ENCODE measurements around the gene METTL24. TPM values are rescaled to one million over a fixed set of nuclear protein-coding genes. Genes with fewer than 3 reads are reported as not detected.

The METTL24 gene
- total RNA-seq, 4 donors from 2014 or later: not detected

DNA sequence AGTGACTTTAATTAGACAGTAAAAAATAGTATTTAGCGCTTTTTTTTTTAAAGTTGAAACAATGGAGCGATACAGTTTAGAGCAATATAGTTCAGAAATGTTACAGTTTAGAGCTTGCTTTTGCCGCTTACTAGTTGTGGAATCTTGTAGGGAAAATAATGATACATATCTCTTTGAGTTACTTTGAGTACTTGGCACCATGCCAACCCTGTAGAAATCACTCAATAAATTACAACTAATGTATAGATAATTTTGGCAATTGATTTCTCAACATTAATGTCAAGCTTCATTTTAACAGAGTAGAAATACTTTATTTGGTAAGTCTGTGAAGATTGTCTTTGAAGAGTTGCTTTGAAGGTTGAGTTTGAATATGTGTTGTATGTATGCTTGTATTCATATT lies 150.5 kb downstream of the METTL24 start:
- Histone ChIP-seq H3K4me3 (no peak overlapping the region), H3K9me3 (no peaks in the 10 kb centered on the region), H3K27me3 (no peaks in the 10 kb centered on the region), H3K4me1 (no peaks in the 10 kb centered on the region), H3K36me3 (peaks cover 5 to 34% of the 10 kb centered on the region in 2 donors), H3K27ac (no peak overlapping the region)
- DNase-seq: no peak
- no peak for TF ChIP-seq POLR2A (IDR thresholded peaks at IDR 0.05)
- TF ChIP-seq, protein P1, sequence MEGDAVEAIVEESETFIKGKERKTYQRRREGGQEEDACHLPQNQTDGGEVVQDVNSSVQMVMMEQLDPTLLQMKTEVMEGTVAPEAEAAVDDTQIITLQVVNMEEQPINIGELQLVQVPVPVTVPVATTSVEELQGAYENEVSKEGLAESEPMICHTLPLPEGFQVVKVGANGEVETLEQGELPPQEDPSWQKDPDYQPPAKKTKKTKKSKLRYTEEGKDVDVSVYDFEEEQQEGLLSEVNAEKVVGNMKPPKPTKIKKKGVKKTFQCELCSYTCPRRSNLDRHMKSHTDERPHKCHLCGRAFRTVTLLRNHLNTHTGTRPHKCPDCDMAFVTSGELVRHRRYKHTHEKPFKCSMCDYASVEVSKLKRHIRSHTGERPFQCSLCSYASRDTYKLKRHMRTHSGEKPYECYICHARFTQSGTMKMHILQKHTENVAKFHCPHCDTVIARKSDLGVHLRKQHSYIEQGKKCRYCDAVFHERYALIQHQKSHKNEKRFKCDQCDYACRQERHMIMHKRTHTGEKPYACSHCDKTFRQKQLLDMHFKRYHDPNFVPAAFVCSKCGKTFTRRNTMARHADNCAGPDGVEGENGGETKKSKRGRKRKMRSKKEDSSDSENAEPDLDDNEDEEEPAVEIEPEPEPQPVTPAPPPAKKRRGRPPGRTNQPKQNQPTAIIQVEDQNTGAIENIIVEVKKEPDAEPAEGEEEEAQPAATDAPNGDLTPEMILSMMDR (IDR thresholded peaks at IDR 0.05 in 4 of 5, conservative IDR thresholded peaks at IDR 0.05 in 1 of 5): no peak
- in situ Hi-C loops (cut with MboI; ENCODE audit: low sequenced_read_pairs in 4 of 4) (no loop called here), intact Hi-C loops (cut with DNase I; ENCODE audit: low total_unique reads) (no loop called here)
- ATAC-seq: no peak

DNA sequence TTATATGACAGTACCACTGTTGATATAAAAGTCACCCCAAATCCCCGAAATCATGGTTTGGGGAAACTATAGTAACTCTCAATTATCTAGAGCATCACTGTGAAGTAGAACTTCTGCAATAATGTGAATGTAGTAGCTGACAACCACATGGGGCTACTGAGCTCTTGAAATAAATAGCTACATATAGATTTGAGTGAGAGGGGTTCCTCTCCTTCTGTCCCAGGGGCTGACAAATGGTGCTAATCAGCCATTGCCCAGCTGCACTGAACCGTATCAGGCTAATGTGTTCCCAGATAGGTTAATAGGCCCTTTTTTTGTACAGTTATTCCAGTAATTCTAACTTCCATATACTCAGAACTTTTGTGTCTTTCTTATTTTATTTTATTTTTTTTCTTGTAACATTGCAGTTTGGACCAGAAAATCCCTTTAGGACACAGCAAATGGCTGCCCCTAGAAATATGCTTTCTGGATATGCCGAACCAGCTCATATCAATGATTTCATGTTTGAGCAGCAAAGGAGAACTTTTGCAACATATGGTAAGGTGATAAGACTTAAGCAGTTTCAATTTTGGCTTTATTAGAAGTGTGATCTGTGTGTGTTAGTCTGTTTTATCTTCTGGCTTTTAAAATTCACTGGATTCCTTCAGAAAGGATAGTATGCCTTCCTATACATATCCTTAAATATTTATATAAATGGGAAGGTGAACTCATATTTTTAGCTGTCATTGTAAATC lies 156.8 kb downstream of the METTL24 start:
- in situ Hi-C loops (cut with MboI; ENCODE audit: low sequenced_read_pairs in 4 of 4) (no loop called here), intact Hi-C loops (cut with DNase I; ENCODE audit: low total_unique reads) (no loop called here)
- no peaks in the 10 kb centered on the region for H3K9me3 ChIP-seq

DNA sequence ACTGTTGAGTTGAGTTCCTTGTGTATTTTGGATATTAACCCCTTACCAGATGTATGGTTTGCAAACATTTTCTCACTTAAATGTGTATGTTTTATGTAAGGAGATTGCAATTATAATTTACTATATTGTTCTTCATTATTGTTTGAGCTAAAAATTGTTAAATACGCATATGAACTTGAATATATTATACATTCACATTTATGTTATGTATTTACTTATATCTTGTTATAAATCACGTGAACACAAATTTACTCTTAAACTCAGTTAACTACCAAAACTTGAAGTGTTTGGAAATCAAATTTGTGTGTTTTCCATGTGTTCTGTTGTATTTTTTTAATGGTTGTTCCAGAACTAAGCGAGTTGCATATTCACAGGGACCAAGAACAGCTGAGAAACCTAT lies 159.6 kb downstream of the METTL24 start:
- in situ Hi-C loops (cut with MboI; ENCODE audit: low sequenced_read_pairs in 4 of 4): loop anchor here in 3 of 4 donors (25.0 kb wide), 1 partner anchor 511 kb away; the partner anchor contains the start of genes AK9 (in 3 of the 3) and FIG4 (in 3 of the 3)
- DNase-seq (no peak), ATAC-seq (no peak)

More for the DNA sequence above, 156.8 kb downstream of the METTL24 start:
- no peak for ATAC-seq
- no peak overlapping the region for H3K4me3 ChIP-seq
- no peaks in the 10 kb centered on the region for H3K27me3 ChIP-seq
- no peak for TF ChIP-seq POLR2A (IDR thresholded peaks at IDR 0.05)
- TF ChIP-seq, protein P1 (IDR thresholded peaks at IDR 0.05 in 4 of 5, conservative IDR thresholded peaks at IDR 0.05 in 1 of 5): no peak
- no peak for DNase-seq
- H3K27ac ChIP-seq: no peak overlapping the region
- no peaks in the 10 kb centered on the region for H3K36me3 ChIP-seq
- no peaks in the 10 kb centered on the region for H3K4me1 ChIP-seq

DNA sequence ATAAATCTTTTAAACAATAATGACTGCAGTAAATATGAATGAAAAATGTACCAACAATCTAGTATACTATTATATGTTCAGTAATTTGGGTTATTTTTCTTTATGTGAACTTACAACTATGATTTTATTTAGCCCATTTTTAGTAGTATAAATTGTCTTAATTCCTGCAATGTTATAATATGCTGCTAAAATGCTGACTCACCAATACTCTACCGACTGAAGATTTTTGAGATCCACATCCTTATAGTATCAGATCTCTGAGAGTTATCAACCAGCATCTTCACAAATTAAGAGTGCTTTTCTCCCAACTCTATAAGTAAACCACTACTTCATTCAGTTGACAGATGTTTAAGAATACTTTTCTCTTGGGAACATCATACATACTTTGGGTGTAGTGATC lies 161.3 kb downstream of the METTL24 start:
- no peak for DNase-seq
- Histone ChIP-seq H3K9me3 (no peaks in the 10 kb centered on the region), H3K27ac (no peak overlapping the region), H3K4me3 (no peak overlapping the region), H3K36me3 (peaks cover 0 to 9% of the 10 kb centered on the region in 2 donors), H3K4me1 (no peaks in the 10 kb centered on the region), H3K27me3 (no peaks in the 10 kb centered on the region)
- no peak for ATAC-seq
- no peak for TF ChIP-seq POLR2A (IDR thresholded peaks at IDR 0.05)
- TF ChIP-seq, protein P1 (IDR thresholded peaks at IDR 0.05 in 4 of 5, conservative IDR thresholded peaks at IDR 0.05 in 1 of 5): no peak
- intact Hi-C loops (cut with DNase I; ENCODE audit: low total_unique reads): no loop called here
- in situ Hi-C loops (cut with MboI; ENCODE audit: low sequenced_read_pairs in 4 of 4): loop anchor here in 3 of 4 donors (25.0 kb wide), 1 partner anchor 510 kb away; the partner anchor contains the start of genes AK9 (in 3 of the 3) and FIG4 (in 3 of the 3)

More for the DNA sequence above, 159.6 kb downstream of the METTL24 start:
- H3K9me3 ChIP-seq: no peaks in the 10 kb centered on the region
- H3K36me3 ChIP-seq: peaks cover 0 to 7% of the 10 kb centered on the region in 2 donors
- TF ChIP-seq, protein P1 (IDR thresholded peaks at IDR 0.05 in 4 of 5, conservative IDR thresholded peaks at IDR 0.05 in 1 of 5): no peak
- no peak overlapping the region for H3K4me3 ChIP-seq
- H3K27ac ChIP-seq: no peak overlapping the region
- H3K4me1 ChIP-seq: no peaks in the 10 kb centered on the region
- H3K27me3 ChIP-seq: no peaks in the 10 kb centered on the region
- intact Hi-C loops (cut with DNase I; ENCODE audit: low total_unique reads): no loop called here
